Right atrium auricular region (tissue), 2 donors: ENCODE results near the gene AKAP13. TPM values are rescaled to one million over a fixed set of nuclear protein-coding genes. Genes with fewer than 3 reads are reported as not detected.

Experiments
- DNase-seq: peaks from one replicate; pipeline ENCODE4 v3.0.0-alpha.2; 2019; ENCODE audit warnings: low spot score
- H3K27ac ChIP-seq, 2 donors: fragments of 200-600 bp; sonication (generic); 1 replicate in 1 of 2; 2 replicates in 1 of 2; pipeline ENCODE4 v1.5.1; 2016 to 2019
- H3K27me3 ChIP-seq, 2 donors: fragments of 200-600 bp; sonication (generic); one replicate each; pipeline versions ENCODE4 v1.5.1 to v1.6.0; 2017 to 2019
- H3K36me3 ChIP-seq: fragments of 200-600 bp; sonication (generic); one replicate; pipeline ENCODE4 v1.5.1; 2016
- H3K4me1 ChIP-seq, 2 donors: fragments of 200-600 bp; sonication (generic); one replicate each; pipeline versions ENCODE4 v1.5.1 to v1.6.0; 2017 to 2019
- H3K4me3 ChIP-seq, 2 donors: fragments of 200-600 bp; sonication (generic); 1 replicate in 1 of 2; 2 replicates in 1 of 2; pipeline ENCODE4 v1.5.1; 2017 to 2019; ENCODE audit warnings: mild to moderate bottlenecking in 1 of 2, moderate library complexity in 1 of 2
- H3K9me3 ChIP-seq, 2 donors: fragments of 200-600 bp; sonication (generic); one replicate each; pipeline ENCODE4 v1.5.1; 2019
- CTCF ChIP-seq, 2 donors: fragments of 200-600 bp; sonication (generic); IDR thresholded peaks; one replicate each; pipeline ENCODE4 v1.5.1; 2019; ENCODE audit warnings: antibody characterized with exemption in 2 of 2
- total RNA-seq, 2 donors: library from RNA; depleted of rRNA; stranded (reverse); fragments of >200 nt; gene quantifications; one replicate each; pipeline ENCODE4 v1.1.0, GENCODE V29; 2016

AKAP13 gene
- total RNA-seq, 2 donors from 2014 or later: 293 to 339 TPM

GRCh38 chr15:85753791-85754452 is 373.5 kb downstream of the AKAP13 start:
- Histone ChIP-seq H3K27ac (no peak overlapping the region), H3K4me1 (peaks cover 0 to 67% of the 10 kb centered on the region in 2 donors), H3K4me3 (no peak overlapping the region), H3K36me3 (peaks cover 4% of the 10 kb centered on the region), H3K27me3 (no peaks in the 10 kb centered on the region), H3K9me3 (no peaks in the 10 kb centered on the region)
- TF ChIP-seq CTCF (IDR thresholded peaks at IDR 0.05): no peak
- no peak for DNase-seq

GRCh38 chr15:85754989-85755388 is 374.6 kb downstream of the AKAP13 start:
- H3K36me3 ChIP-seq: no peaks in the 10 kb centered on the region
- no peaks in the 10 kb centered on the region for H3K9me3 ChIP-seq
- no peak overlapping the region for H3K4me3 ChIP-seq
- H3K27ac ChIP-seq: no peak overlapping the region
- DNase-seq: no peak
- H3K4me1 ChIP-seq: peaks cover 0 to 67% of the 10 kb centered on the region in 2 donors
- H3K27me3 ChIP-seq: no peaks in the 10 kb centered on the region
- no peak for TF ChIP-seq CTCF (IDR thresholded peaks at IDR 0.05)

- no peak for DNase-seq
- Histone ChIP-seq H3K27me3 (no peaks in the 10 kb centered on the region), H3K27ac (no peak overlapping the region)
Measured at GRCh38 chr15:85755471-85755870, 375.1 kb downstream of the AKAP13 start.

GRCh38 chr15:85755942-85756341 is 375.5 kb downstream of the AKAP13 start:
- Histone ChIP-seq H3K27ac (no peak overlapping the region), H3K36me3 (no peaks in the 10 kb centered on the region), H3K4me1 (peaks cover 0 to 60% of the 10 kb centered on the region in 2 donors), H3K9me3 (no peaks in the 10 kb centered on the region), H3K4me3 (no peak overlapping the region), H3K27me3 (no peaks in the 10 kb centered on the region)
- no peak for DNase-seq
- no peak for TF ChIP-seq CTCF (IDR thresholded peaks at IDR 0.05)

More at GRCh38 chr15:85755471-85755870, 375.1 kb downstream of the AKAP13 start:
- TF ChIP-seq CTCF (IDR thresholded peaks at IDR 0.05): no peak
- H3K36me3 ChIP-seq: no peaks in the 10 kb centered on the region
- H3K4me1 ChIP-seq: peaks cover 0 to 65% of the 10 kb centered on the region in 2 donors
- H3K9me3 ChIP-seq: no peaks in the 10 kb centered on the region
- H3K4me3 ChIP-seq: no peak overlapping the region

- Histone ChIP-seq H3K9me3 (no peaks in the 10 kb centered on the region), H3K27me3 (no peaks in the 10 kb centered on the region), H3K27ac (no peak overlapping the region), H3K4me3 (no peak overlapping the region), H3K36me3 (no peaks in the 10 kb centered on the region), H3K4me1 (peaks cover 0 to 55% of the 10 kb centered on the region in 2 donors)
- no peak for DNase-seq
- TF ChIP-seq CTCF (IDR thresholded peaks at IDR 0.05): no peak
Measured at GRCh38 chr15:85756411-85757072, 376.1 kb downstream of the AKAP13 start.
